IMR-90 (cell line): ENCODE results near the gene COL20A1.

Source experiments
- BHLHE40 ChIP-seq: fragments of 150-350 bp; IDR thresholded peaks from 2 replicates; pipeline ENCODE4 v1.6.1; 2016; ENCODE audit warnings: mild to moderate bottlenecking, low read depth, low read length
- FOS ChIP-seq: fragments of 150-350 bp; IDR thresholded peaks from 2 replicates; pipeline ENCODE4 v1.6.1; 2016; ENCODE audit warnings: low read depth, low read length
- MAFK ChIP-seq: IDR thresholded peaks from 2 replicates; pipeline ENCODE4 v1.6.1; 2012; ENCODE audit warnings: low read depth, low read length, improper control_type of control experiment
- MAZ ChIP-seq: IDR thresholded peaks from 2 replicates; pipeline ENCODE4 v1.6.1; 2012; ENCODE audit warnings: low read depth, mild to moderate bottlenecking, low read length, improper control_type of control experiment, moderate library complexity, borderline replicate concordance
- MXI1 ChIP-seq: IDR thresholded peaks from 2 replicates; pipeline ENCODE4 v1.6.1; 2012; ENCODE audit warnings: low read depth, mild to moderate bottlenecking, low read length, moderate library complexity, borderline replicate concordance
- POLR2A ChIP-seq: IDR thresholded peaks from 2 replicates; pipeline ENCODE4 v1.6.1; 2012; ENCODE audit warnings: mild to moderate bottlenecking, low read depth, low read length
- SMC3 ChIP-seq: fragments of 150-350 bp; IDR thresholded peaks from 2 replicates; pipeline ENCODE4 v1.6.1; 2016; ENCODE audit warnings: low read depth, mild to moderate bottlenecking, antibody characterized with exemption, low read length, moderate library complexity
- TF ChIP-seq, protein P1 (sequence below): conservative IDR thresholded peaks from 2 replicates; pipeline ENCODE4 v1.5.1; 2012; ENCODE audit warnings: mild to moderate bottlenecking, low read depth, low read length, improper control_type of control experiment
- TF ChIP-seq, protein P2 (sequence below): fragments of 150-350 bp; IDR thresholded peaks from 2 replicates; pipeline ENCODE4 v1.6.1; 2017; ENCODE audit warnings: mild to moderate bottlenecking, antibody characterized with exemption, low read length, low read depth

DNA sequence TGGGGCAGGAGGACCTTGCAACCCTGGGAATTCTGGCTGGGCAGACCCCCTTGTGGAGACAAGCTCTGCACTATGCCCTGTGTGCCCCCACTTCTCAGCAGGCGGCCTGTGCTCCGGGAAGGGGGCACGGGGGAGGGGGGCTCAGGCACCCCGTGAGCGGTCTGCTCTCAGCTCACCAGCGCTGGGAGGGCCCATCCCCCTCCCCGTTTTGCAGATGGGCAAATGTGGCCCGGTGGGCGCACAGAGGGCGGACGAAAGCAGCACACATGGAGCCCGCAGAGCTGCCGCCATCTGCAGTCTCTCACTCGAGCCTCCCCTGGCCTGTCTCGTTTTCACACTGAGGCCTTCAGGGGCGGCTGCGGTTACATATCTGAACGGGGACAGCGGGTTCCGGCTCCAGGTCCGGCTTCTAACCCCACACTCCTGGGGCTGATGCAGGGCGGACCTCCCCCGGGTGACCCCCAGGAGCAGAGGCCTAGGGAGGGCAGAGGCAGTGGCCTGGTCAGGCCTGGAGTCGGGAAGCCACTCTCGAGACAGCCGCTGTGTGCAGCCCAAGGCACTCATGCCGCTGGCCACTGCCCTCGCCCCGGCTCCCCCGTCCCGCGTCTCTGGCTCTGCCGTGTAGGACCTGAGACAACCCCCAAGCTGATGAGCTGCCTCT, 54.2 kb downstream of the COL20A1 start:
- TF ChIP-seq, protein P1, sequence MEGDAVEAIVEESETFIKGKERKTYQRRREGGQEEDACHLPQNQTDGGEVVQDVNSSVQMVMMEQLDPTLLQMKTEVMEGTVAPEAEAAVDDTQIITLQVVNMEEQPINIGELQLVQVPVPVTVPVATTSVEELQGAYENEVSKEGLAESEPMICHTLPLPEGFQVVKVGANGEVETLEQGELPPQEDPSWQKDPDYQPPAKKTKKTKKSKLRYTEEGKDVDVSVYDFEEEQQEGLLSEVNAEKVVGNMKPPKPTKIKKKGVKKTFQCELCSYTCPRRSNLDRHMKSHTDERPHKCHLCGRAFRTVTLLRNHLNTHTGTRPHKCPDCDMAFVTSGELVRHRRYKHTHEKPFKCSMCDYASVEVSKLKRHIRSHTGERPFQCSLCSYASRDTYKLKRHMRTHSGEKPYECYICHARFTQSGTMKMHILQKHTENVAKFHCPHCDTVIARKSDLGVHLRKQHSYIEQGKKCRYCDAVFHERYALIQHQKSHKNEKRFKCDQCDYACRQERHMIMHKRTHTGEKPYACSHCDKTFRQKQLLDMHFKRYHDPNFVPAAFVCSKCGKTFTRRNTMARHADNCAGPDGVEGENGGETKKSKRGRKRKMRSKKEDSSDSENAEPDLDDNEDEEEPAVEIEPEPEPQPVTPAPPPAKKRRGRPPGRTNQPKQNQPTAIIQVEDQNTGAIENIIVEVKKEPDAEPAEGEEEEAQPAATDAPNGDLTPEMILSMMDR, result no peak
- no peak for TF ChIP-seq MAZ
- TF ChIP-seq MAFK, result no peak
- TF ChIP-seq SMC3, result no peak
- TF ChIP-seq, protein P2, sequence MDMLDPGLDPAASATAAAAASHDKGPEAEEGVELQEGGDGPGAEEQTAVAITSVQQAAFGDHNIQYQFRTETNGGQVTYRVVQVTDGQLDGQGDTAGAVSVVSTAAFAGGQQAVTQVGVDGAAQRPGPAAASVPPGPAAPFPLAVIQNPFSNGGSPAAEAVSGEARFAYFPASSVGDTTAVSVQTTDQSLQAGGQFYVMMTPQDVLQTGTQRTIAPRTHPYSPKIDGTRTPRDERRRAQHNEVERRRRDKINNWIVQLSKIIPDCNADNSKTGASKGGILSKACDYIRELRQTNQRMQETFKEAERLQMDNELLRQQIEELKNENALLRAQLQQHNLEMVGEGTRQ, result no peak
- TF ChIP-seq MXI1, result no peak
- no peak for TF ChIP-seq POLR2A
- no peak for TF ChIP-seq BHLHE40
- no peak for TF ChIP-seq FOS
